EH (cell line): Measurements from ENCODE around the gene PLAAT3.
A peak's percentile ranks its signal among the peaks of the same experiment; 100 is the strongest.
"Not testable (repeated sequence)": the region's sequence is repeated elsewhere in the genome, so short reads cannot be mapped to it uniquely, and the experiment has no call there.

Experiments
- DNase-seq: peaks from one replicate; pipeline ENCODE4 v3.0.0-alpha.2; 2015; ENCODE audit warnings: low read depth

The PLAAT3 gene

GRCh38 chr11:63567044-63567840, 47.0 kb downstream of the PLAAT3 start:
- DNase-seq = peak; percentile 72

- DNase-seq = peak; percentile 7
Measured at GRCh38 chr11:63564784-63565350, 49.4 kb downstream of the PLAAT3 start.

GRCh38 chr11:63564056-63564774, 50.0 kb downstream of the PLAAT3 start:
- no peak for DNase-seq

- DNase-seq = no peak
Measured at GRCh38 chr11:63563201-63564055, 50.8 kb downstream of the PLAAT3 start, which contains the start of gene PLAAT2. TSS of gene PLAAT2 (minus strand) at chr11:63563379. CDS start at chr11:63563324, 55 bp downstream.

GRCh38 chr11:63560506-63561180, 53.6 kb downstream of the PLAAT3 start:
- no peak for DNase-seq

GRCh38 chr11:63558459-63559157, 55.6 kb downstream of the PLAAT3 start:
- DNase-seq = no peak

GRCh38 chr11:63557570-63557969, 56.7 kb downstream of the PLAAT3 start:
- no peak for DNase-seq

GRCh38 chr11:63556404-63557013, 57.7 kb downstream of the PLAAT3 start:
- DNase-seq = no peak

GRCh38 chr11:63554877-63555223, 59.4 kb downstream of the PLAAT3 start:
- no peak for DNase-seq

- DNase-seq = peak; percentile 45
Measured at GRCh38 chr11:63553759-63554158, 60.5 kb downstream of the PLAAT3 start.

GRCh38 chr11:63552921-63553320, 61.3 kb downstream of the PLAAT3 start:
- DNase-seq = no peak

- no peak for DNase-seq
Measured at GRCh38 chr11:63551889-63552266, 62.4 kb downstream of the PLAAT3 start.

- no peak for DNase-seq
Measured at GRCh38 chr11:63551091-63551888, 62.9 kb downstream of the PLAAT3 start.

- DNase-seq = not testable (repeated sequence)
Measured at GRCh38 chr11:63550156-63550700, 64.0 kb downstream of the PLAAT3 start.

GRCh38 chr11:63549411-63549810, 64.8 kb downstream of the PLAAT3 start:
- DNase-seq = no peak

- no peak for DNase-seq
Measured at GRCh38 chr11:63548178-63548577, 66.1 kb downstream of the PLAAT3 start.

GRCh38 chr11:63547061-63547460, 67.2 kb downstream of the PLAAT3 start:
- no peak for DNase-seq

GRCh38 chr11:63543711-63544110, 70.5 kb downstream of the PLAAT3 start:
- DNase-seq = no peak

- not testable (repeated sequence) for DNase-seq
Measured at GRCh38 chr11:63542506-63542905, 71.7 kb downstream of the PLAAT3 start.
